Measurements from ENCODE around the gene KRTAP5-3.

- no peak for TF ChIP-seq TFE3 (CRISPR knock-in tag; IDR thresholded peaks at IDR 0.05)
- TF ChIP-seq GATA2 (CRISPR knock-in tag; IDR thresholded peaks at IDR 0.05) = no peak
- TF ChIP-seq AFF4 (CRISPR knock-in tag; IDR thresholded peaks at IDR 0.05) = no peak
- no peak for TF ChIP-seq ZNF444 (CRISPR knock-in tag; IDR thresholded peaks at IDR 0.05)
- TF ChIP-seq HNRNPUL1 (IDR thresholded peaks at IDR 0.05; ENCODE audit: low read length) = no peak
- TF ChIP-seq GABPA (tag; conservative IDR thresholded peaks at IDR 0.05; ENCODE audit: low read depth) = no peak
- TF ChIP-seq CXXC5 (CRISPR knock-in tag; IDR thresholded peaks at IDR 0.05) = no peak
- no peak for TF ChIP-seq ZNF76 (CRISPR knock-in tag; IDR thresholded peaks at IDR 0.05; ENCODE audit: borderline replicate concordance)
- no peak for TF ChIP-seq JUND (IDR thresholded peaks at IDR 0.05; ENCODE audit: borderline replicate concordance, low read depth, low read length)
- no peak for TF ChIP-seq JUND (tag; IDR thresholded peaks at IDR 0.05; ENCODE audit: borderline replicate concordance, low read depth, low read length)
- no peak for TF ChIP-seq EZH2 (IDR thresholded peaks at IDR 0.05; ENCODE audit: borderline replicate concordance, low read depth, low read length)
- TF ChIP-seq TBP (optimal IDR thresholded peaks at IDR 0.05; ENCODE audit: low read depth, low read length) = no peak
- no peak for TF ChIP-seq CHD4 (IDR thresholded peaks at IDR 0.05; ENCODE audit: insufficient read depth, insufficient replicate concordance, low read depth, low read length, poor library complexity, severe bottlenecking)
Measured at GRCh38 chr11:1656670-1657069, 48.4 kb upstream of the KRTAP5-3 start.

Measured in K562 (cell line).